ENCODE data around the gene RAI14.

DNA sequence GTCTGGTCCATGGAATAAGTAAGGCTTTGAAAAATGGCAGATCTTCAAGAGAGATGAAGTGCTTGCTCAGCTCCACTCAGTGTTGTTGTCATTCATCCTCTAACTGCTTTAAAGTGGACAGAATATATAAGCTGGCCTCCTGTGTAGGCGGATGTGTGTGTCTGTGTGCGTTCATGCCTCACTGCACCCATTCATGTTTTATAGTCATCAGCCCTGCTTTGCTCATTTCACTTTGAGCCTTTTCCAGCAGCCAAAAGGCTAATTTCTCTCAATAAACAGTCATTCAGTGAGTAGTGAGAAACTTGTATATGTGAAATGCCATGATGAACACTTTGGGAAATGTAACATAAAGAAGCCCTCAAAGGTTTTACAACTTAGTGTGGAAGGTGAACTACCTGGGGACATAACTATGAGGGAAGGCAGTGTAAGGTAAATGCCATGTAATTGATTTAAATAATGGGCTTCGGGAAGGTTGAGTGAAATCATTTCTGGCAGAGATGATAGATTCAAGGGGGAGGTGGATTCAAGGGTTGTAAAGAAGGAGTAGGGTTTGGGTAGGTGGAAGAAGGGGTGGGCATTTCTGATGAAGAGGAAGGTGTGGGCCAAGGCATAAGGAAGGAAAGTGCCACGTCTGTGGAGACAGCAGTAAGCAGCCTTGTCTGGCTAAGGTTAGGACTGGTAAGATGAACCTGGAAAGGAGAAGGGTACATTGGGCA is 198.5 kb downstream of the RAI14 start:
- TF ChIP-seq, protein P1, sequence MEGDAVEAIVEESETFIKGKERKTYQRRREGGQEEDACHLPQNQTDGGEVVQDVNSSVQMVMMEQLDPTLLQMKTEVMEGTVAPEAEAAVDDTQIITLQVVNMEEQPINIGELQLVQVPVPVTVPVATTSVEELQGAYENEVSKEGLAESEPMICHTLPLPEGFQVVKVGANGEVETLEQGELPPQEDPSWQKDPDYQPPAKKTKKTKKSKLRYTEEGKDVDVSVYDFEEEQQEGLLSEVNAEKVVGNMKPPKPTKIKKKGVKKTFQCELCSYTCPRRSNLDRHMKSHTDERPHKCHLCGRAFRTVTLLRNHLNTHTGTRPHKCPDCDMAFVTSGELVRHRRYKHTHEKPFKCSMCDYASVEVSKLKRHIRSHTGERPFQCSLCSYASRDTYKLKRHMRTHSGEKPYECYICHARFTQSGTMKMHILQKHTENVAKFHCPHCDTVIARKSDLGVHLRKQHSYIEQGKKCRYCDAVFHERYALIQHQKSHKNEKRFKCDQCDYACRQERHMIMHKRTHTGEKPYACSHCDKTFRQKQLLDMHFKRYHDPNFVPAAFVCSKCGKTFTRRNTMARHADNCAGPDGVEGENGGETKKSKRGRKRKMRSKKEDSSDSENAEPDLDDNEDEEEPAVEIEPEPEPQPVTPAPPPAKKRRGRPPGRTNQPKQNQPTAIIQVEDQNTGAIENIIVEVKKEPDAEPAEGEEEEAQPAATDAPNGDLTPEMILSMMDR (IDR thresholded peaks at IDR 0.05) = no peak
- TF ChIP-seq POLR2AphosphoS5 (IDR thresholded peaks at IDR 0.05; ENCODE audit: insufficient read depth in 1 of 2, low read depth in 1 of 2) (no peak), POLR2A (IDR thresholded peaks at IDR 0.05) (no peak)

All from vagina (tissue), 2 donors.